ENCODE results near the gene GALNT3.

The GALNT3 gene

GRCh38 chr2:165743442-165743841, 50.6 kb downstream of the GALNT3 start:
- no peak for DNase-seq (ENCODE audit: low read depth in 2 of 2)

- DNase-seq (ENCODE audit: low read depth in 2 of 2), result peak; percentile 8 to 10
These were observed 68.6 kb downstream of the GALNT3 start for GRCh38 chr2:165725421-165725820.

DNA sequence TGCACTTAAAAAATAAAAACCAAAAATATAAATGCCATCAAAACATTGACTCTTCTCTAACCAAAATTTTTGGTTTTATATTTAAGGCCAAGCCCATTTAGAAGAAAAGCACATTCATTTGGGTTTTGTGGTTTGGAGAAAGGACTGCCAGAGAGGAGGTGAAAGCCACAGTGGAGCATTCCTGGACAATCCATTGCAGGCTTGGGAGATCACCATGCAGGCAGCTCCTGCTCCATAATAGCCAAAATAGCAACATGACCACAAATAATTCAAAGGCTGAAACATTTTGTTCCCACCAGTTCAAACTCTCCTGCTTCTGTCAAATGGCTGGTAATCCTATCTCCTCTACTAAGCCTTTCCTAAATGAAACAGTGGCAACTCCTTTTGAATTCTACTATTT, 73.5 kb downstream of the GALNT3 start:
- DNase-seq (ENCODE audit: low read depth in 2 of 2), result peak; percentile 62 to 64

GRCh38 chr2:165718610-165719210, 75.3 kb downstream of the GALNT3 start:
- no peak for DNase-seq (ENCODE audit: low read depth in 2 of 2)

GRCh38 chr2:165716091-165716490, 78.0 kb downstream of the GALNT3 start:
- DNase-seq (ENCODE audit: low read depth in 2 of 2), result no peak

- no peak for DNase-seq (ENCODE audit: low read depth in 2 of 2)
These were observed 87.0 kb downstream of the GALNT3 start for GRCh38 chr2:165706960-165707487.

GRCh38 chr2:165701147-165701546, 92.9 kb downstream of the GALNT3 start:
- DNase-seq (ENCODE audit: low read depth in 2 of 2), result no peak

DNA sequence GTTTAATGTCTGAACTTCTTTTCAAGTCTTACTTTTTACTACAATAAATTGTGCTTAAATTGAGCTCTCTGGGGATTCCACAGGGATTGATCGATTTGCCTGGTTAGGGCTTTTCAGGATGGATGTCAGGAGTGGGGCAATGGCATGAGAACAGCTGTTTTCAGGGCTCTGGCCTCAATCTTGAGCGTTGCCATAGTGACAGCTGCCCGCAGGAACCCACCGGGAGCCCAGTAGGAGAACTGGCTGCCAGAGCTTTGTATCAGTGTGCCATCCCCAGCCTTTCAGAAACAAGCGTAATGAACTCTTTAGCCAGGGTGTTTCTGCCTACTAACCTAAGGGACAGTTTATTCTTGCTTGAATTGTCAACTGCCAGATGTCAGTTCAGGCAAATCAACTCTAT, 93.5 kb downstream of the GALNT3 start:
- DNase-seq (ENCODE audit: low read depth in 2 of 2), result no peak

DNA sequence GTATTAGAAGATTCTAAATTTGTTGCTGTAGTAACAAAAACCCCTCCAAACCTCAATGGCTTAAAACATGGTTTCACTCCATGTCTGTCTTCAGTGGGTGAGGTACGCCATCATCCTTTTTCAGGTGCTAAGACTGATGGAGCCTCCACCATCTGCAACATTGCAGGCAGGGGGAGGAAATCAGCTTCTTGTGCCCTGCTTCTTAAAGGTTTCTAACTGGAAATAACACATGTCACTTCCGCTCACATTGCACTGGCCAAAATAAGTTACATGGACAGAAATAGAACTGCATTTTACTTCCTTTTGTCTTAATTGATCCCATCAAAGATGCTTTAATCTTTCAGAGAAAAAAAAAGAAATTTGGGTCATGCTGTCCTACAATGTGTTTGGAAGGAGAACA, 94.1 kb downstream of the GALNT3 start:
- no peak for DNase-seq (ENCODE audit: low read depth in 2 of 2)

DNA sequence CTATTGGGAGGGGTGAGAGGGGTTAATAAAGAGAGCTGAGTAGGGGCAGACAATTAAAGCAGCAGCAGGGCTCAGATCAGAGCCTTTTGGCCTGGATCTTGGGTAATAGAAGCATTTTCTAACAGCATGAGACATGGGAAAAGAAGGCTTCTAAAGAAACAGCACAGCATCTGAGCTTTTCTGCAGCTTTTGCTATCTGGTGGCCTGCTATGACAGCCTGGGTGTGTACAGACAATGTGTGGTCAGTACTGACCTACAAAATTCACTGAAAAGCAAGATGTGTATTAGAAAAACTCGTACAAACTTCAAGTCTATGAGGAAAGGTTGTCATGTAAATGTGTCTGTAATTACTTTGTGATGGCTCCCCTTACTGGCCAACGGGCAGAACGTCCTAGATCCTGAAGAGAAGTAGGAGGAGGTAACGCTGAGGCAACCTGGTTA, 95.6 kb downstream of the GALNT3 start:
- peak in 1 of 2 experiments; percentile 3 for DNase-seq (ENCODE audit: low read depth in 2 of 2)

DNA sequence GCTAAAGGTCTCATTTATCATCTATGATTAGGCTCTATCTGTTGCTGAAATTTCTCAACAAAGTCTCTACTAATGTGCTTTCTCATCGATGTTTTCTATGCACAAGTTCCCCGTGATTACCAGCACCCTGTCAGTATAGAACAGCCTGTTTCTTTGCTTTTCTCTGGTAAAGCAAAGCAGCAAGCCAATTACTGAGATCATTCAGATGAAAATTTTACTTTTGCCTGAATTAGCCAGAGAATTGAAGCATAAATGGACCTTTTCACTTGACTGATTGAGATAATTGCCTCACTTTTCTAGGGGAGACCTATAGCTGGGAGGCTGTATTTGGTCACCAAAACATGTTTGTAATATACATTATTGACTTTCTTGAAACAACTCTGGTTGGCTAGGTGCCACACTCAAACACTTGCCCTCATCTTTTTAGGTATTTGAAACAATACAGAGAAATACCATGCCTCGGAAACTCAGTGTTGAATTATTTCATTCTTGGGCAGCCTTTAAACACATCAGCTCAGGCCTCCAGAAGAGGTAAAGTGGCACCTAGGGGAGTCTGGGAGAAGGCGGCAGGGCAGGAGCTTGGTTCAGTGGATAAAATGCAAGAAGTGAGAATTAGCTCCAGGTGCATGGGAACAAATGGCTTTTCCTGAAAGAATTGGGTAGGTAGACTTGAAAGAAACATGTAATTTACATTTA, 96.2 kb downstream of the GALNT3 start:
- DNase-seq (ENCODE audit: low read depth in 2 of 2), result no peak

All from fibroblast of skin of left biceps (primary cell).